HepG2 (cell line): ENCODE results near the gene ABCA8. TPM values are rescaled to one million over a fixed set of nuclear protein-coding genes. Genes with fewer than 3 reads are reported as not detected.

Experiments used
- ATAC-seq: fragments of 200-7000 bp; cut with Tn5 transposase; 3 replicates; pipeline ENCODE4 v1.9.1; 2020; ENCODE audit warnings: mild to moderate bottlenecking, moderate library complexity
- BruUV-seq: library from RNA; stranded (reverse); fragments of 400-500 nt; replicated peaks from 2 replicates; lab custom pipeline; 2021; lab: Mats Ljungman, UMichigan
- CTCF ChIA-PET: fragments of 300-600 bp; formaldehyde crosslinking; extraction: SDS; loops from one replicate; lab custom pipeline; 2021; ENCODE audit warnings: low total read pairs, inconsistent platforms, low intra/inter-chr PET ratio; lab: Yijun Ruan, JAX
- POLR2A ChIA-PET: fragments of 350-600 bp; sonication (Branson Sonifier 250); formaldehyde crosslinking; loops from one replicate; lab custom pipeline; 2020; ENCODE audit warnings: antibody characterized with exemption, inconsistent platforms; lab: Yijun Ruan, JAX
- DNase-seq: peaks from one replicate; pipeline ENCODE4 v3.0.0-alpha.2; 2015; ENCODE audit warnings: low spot score
- FAIRE-seq: peaks from 3 replicates; lab custom pipeline; 2011; peaks lifted over from hg19 to GRCh38; lab: Jason Lieb, UNC
- H2AFZ ChIP-seq: one replicate; pipeline ENCODE4 v1.6.1; 2011; ENCODE audit warnings: low read length, inconsistent platforms
- H3K27ac ChIP-seq: fragments of 300-600 bp; 3 replicates; pipeline ENCODE4 v1.8.0; 2011; ENCODE audit warnings: mixed run types, mild to moderate bottlenecking, mixed read lengths, low read length, inconsistent platforms; ENCODE audit not compliant: insufficient read depth; ENCODE audit errors: extremely low read length
- H3K27me3 ChIP-seq, 2 experiments: fragments of 200-600 bp in 1 of 2; 2 replicates in 1 of 2; 3 replicates in 1 of 2; pipeline versions ENCODE4 v1.6.0 to v1.8.0; 2011; ENCODE audit warnings: low read length in 2 of 2, mild to moderate bottlenecking in 2 of 2, moderate library complexity in 2 of 2, inconsistent platforms in 1 of 2; ENCODE audit not compliant: insufficient read depth in 2 of 2, control insufficient read depth in 1 of 2
- H3K36me3 ChIP-seq, 2 experiments: fragments of 200-600 bp in 1 of 2; replicated peaks in 1 of 2; 2 replicates in 1 of 2; 3 replicates in 1 of 2; pipeline versions ENCODE4 v1.5.1 to v1.8.0; 2011; ENCODE audit warnings: low read length in 2 of 2, inconsistent platforms in 1 of 2; ENCODE audit not compliant: insufficient read depth in 2 of 2, control insufficient read depth in 1 of 2
- H3K4me1 ChIP-seq: 2 replicates; pipeline ENCODE4 v1.5.1; 2012; ENCODE audit warnings: low read length, inconsistent platforms; ENCODE audit not compliant: insufficient read depth
- H3K4me2 ChIP-seq: 2 replicates; pipeline ENCODE4 v1.6.0; 2011; ENCODE audit warnings: low read depth, low read length, inconsistent platforms
- H3K4me3 ChIP-seq, 3 experiments: fragments of 200-600 bp in 1 of 3; sonication (generic), shearing (Covaris generic) in 1 of 3; replicated peaks in 1 of 3; 2 replicates each; pipeline ENCODE4 v1.5.1; 2011 to 2016; ENCODE audit warnings: low read length in 3 of 3, inconsistent platforms in 2 of 3, low read depth in 2 of 3, mild to moderate bottlenecking in 2 of 3, control low read depth in 1 of 3, mixed read lengths in 1 of 3; ENCODE audit not compliant: insufficient read depth in 1 of 3
- H3K79me2 ChIP-seq: one replicate; pipeline ENCODE4 v1.6.1; 2011; ENCODE audit warnings: low read length, inconsistent platforms; ENCODE audit not compliant: insufficient read depth
- H3K9ac ChIP-seq: 2 replicates; pipeline ENCODE4 v1.6.0; 2011; ENCODE audit warnings: mild to moderate bottlenecking, low read depth, low read length, inconsistent platforms; ENCODE audit not compliant: insufficient read depth
- H3K9me3 ChIP-seq: 2 replicates; pipeline ENCODE4 v1.5.1; 2012; ENCODE audit warnings: mild to moderate bottlenecking, low read length
- H4K20me1 ChIP-seq: 2 replicates; pipeline ENCODE4 v1.6.0; 2011; ENCODE audit warnings: inconsistent platforms, mild to moderate bottlenecking, low read length, moderate library complexity; ENCODE audit not compliant: insufficient read depth
- ETV6 ChIP-seq: sonication (generic); formaldehyde crosslinking; conservative IDR thresholded peaks from 2 replicates; pipeline ENCODE4 v1.4.0; 2020; ENCODE audit warnings: missing genetic modification reagents
- GMEB1 ChIP-seq: sonication (generic); formaldehyde crosslinking; IDR thresholded peaks from 2 replicates; pipeline ENCODE4 v1.5.1; 2020; ENCODE audit warnings: missing genetic modification reagents, mild to moderate bottlenecking, borderline replicate concordance
- KLF15 ChIP-seq: sonication (generic); formaldehyde crosslinking; IDR thresholded peaks from 2 replicates; pipeline ENCODE4 v1.8.1; 2023; ENCODE audit warnings: borderline replicate concordance, mild to moderate bottlenecking, inconsistent platforms, missing genetic modification reagents, mixed read lengths
- SMYD3 ChIP-seq: sonication (generic); formaldehyde crosslinking; IDR thresholded peaks from 2 replicates; pipeline ENCODE4 v1.8.1; 2023; ENCODE audit warnings: mild to moderate bottlenecking, missing genetic modification reagents
- STAT5B ChIP-seq: sonication (generic); formaldehyde crosslinking; IDR thresholded peaks from 2 replicates; pipeline ENCODE4 v1.4.0; 2020; ENCODE audit warnings: missing genetic modification reagents
- ZNF510 ChIP-seq: sonication (generic); formaldehyde crosslinking; IDR thresholded peaks from 2 replicates; pipeline ENCODE4 v1.4.0; 2020; ENCODE audit warnings: low read depth, mild to moderate bottlenecking, missing genetic modification reagents
- ZNF577 ChIP-seq: sonication (generic); formaldehyde crosslinking; IDR thresholded peaks from 2 replicates; pipeline ENCODE4 v1.4.0; 2020; ENCODE audit warnings: mild to moderate bottlenecking, low read depth, missing genetic modification reagents, borderline replicate concordance
- ZSCAN21 ChIP-seq: sonication (generic); formaldehyde crosslinking; IDR thresholded peaks from 2 replicates; pipeline ENCODE4 v1.8.0; 2022; ENCODE audit warnings: mild to moderate bottlenecking, missing genetic modification reagents, moderate library complexity, borderline replicate concordance
- WGBS: methylation state at CpG from one replicate; pipeline ENCODE4 v1.1.6; 2017; ENCODE audit warnings: low lambda C conversion rate; 5-methylcytosine and 5-hydroxymethylcytosine counted together
- in situ Hi-C: cut with HindIII; loops from 2 replicates; pipeline ENCODE4 v1.10.0; 2017; ENCODE audit warnings: low pct_unique_long_range_greater_than_20kb; ENCODE audit not compliant: extremely low pct_ligation_motif_present
- intact Hi-C: fragments of 100-400 bp; cut with micrococcal nuclease; formaldehyde crosslinking; loops from one replicate; pipeline ENCODE4 v1.10.0; 2022; ENCODE audit not compliant: unreplicated experiment
- polyA plus RNA-seq, 8 experiments: library from polyadenylated mRNA; depleted of rRNA in 3 of 8; stranded (reverse) in 7 of 8; unstranded in 1 of 8; fragments of >200 nt; fragmentation: Illumina TruSeq in 4 of 8; extraction: Trizol in 4 of 8; gene quantifications; 2 replicates each; pipeline versions ENCODE4 v1.2.1 to v1.2.3, GENCODE V29; 2011 to 2016; ENCODE audit warnings: low read depth in 4 of 8, missing spikeins in 1 of 8, mixed read lengths in 1 of 8; ENCODE audit not compliant: insufficient read depth in 1 of 8
- total RNA-seq, 5 experiments: library from RNA; depleted of rRNA; stranded (reverse); fragments of >200 nt; fragmentation: Illumina TruSeq; extraction: Trizol; gene quantifications; 2 replicates each; pipeline ENCODE4 v1.2.3, GENCODE V29; 2016; ENCODE audit warnings: low read depth in 1 of 5
- TF ChIP-seq, protein P1 (sequence below), 2 experiments: sonication (generic) in 1 of 2; formaldehyde crosslinking in 1 of 2; IDR thresholded peaks; 2 replicates each; pipeline versions ENCODE4 v1.4.0 to v1.6.1; 2018 to 2020; ENCODE audit warnings: missing genetic modification reagents in 2 of 2, borderline replicate concordance in 1 of 2, low read depth in 1 of 2, mild to moderate bottlenecking in 1 of 2, missing biosample characterization in 1 of 2

The ABCA8 gene
- total and polyA plus RNA-seq, 2 of the 13 experiments (the other 11 are each of a cell fraction or from before 2014, with no cell fraction given): 0.05 to 0.18 TPM

DNA sequence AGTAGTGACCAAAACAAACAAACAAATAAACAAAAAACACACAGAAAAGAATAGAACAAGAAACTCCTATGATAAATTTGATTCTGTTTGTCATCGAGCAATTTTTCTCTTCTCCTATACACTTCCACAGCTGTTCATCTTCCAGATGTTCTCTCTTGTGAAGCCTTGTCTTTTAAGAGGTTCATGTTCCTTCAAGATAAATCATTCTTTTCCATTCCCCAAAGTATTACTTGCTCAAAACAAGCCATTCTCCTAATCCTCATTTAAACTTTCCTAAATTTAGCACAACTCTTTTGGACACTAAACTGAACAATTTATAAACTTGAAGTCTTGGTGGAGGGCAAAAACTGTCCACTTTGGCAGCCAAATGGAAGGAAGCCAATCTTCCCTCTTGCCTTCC is 103.3 kb downstream of the ABCA8 start (continued):
- TF ChIP-seq, protein P1, sequence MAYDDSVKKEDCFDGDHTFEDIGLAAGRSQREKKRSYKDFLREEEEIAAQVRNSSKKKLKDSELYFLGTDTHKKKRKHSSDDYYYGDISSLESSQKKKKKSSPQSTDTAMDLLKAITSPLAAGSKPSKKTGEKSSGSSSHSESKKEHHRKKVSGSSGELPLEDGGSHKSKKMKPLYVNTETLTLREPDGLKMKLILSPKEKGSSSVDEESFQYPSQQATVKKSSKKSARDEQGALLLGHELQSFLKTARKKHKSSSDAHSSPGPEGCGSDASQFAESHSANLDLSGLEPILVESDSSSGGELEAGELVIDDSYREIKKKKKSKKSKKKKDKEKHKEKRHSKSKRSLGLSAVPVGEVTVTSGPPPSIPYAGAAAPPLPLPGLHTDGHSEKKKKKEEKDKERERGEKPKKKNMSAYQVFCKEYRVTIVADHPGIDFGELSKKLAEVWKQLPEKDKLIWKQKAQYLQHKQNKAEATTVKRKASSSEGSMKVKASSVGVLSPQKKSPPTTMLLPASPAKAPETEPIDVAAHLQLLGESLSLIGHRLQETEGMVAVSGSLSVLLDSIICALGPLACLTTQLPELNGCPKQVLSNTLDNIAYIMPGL (CRISPR knock-in tag; IDR thresholded peaks at IDR 0.05; ENCODE audit: borderline replicate concordance in 1 of 2, low read depth in 1 of 2): no peak
- TF ChIP-seq ZNF577 (CRISPR knock-in tag) (no peak), KLF15 (CRISPR knock-in tag) (no peak)

GRCh38 chr17:68850749-68851510 is 104.3 kb downstream of the ABCA8 start:
- H4K20me1 ChIP-seq: no peaks in the 10 kb centered on the region
- in situ Hi-C loops (no loop called here), intact Hi-C loops (no loop called here)
- TF ChIP-seq ETV6 (CRISPR knock-in tag): no peak
- peak; percentile 19; the same call in 1 of the 2 replicates for TF ChIP-seq GMEB1
- no peak for TF ChIP-seq STAT5B (CRISPR knock-in tag)
- TF ChIP-seq SMYD3: no peak
- TF ChIP-seq ZNF510 (CRISPR knock-in tag): no peak
- no peak for TF ChIP-seq ZSCAN21 (CRISPR knock-in tag)
- WGBS: 13% methylated on average over 2 of the region's 2 CpGs
- DNase-seq (no peak), FAIRE-seq (no peak), ATAC-seq (no peak)
- no peak overlapping the region for H3K4me3 ChIP-seq
- H3K9ac ChIP-seq: no peak overlapping the region
- no peak overlapping the region for H2AFZ ChIP-seq
- CTCF ChIA-PET: no interaction called here
- H3K79me2 ChIP-seq: no peaks in the 10 kb centered on the region
- no peak overlapping the region for H3K4me2 ChIP-seq
- BruUV-seq: no TSS peak
- peaks cover 0 to 7% of the 10 kb centered on the region in 2 experiments; a peak in 1 of 5 replicates for H3K27me3 ChIP-seq
- H3K9me3 ChIP-seq: no peaks in the 10 kb centered on the region
- no peaks in the 10 kb centered on the region for H3K4me1 ChIP-seq
- POLR2A ChIA-PET: interaction anchor here (1.2 kb wide), 1 partner anchor 30 kb away, joined by 3 read pairs; no protein-coding TSS in a partner anchor
- H3K36me3 ChIP-seq: no peaks in the 10 kb centered on the region
- no peak overlapping the region for H3K27ac ChIP-seq
